ENCODE results near the gene RNF220.

Gene RNF220

DNA sequence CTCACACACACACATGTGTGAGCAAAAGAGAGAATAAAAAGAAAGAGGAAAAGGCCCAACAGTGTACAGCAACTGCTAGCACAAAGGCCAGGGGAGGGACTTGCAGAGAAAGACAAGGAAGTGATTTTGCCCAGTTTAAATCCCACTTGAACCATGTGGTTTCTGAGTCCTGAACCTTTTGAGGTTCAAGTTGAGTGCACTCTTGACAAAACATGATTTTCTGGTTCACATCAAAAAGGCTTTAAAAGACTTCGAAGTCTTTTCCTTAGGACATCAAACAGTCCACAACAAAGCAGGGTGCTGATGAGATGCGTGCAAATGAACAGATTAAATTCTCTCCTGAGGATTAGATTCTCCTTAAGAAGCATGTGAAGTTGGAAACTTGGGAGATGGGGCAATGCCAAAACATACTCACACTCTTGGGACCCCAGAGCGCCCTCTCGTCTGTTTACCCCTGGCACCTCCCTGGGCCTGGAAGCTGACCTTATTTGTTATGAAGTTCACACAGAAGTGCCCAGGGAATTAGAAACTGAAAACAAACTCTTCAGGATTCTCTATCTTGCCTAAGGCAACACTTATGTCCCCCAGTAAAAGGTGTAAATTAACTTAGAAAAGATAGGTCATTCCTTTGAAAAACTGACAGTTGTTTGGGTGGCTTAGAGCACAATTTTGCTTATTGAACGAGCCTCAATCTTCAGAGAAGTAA lies 31.5 kb downstream of the RNF220 start:
- no peak for DNase-seq

DNA sequence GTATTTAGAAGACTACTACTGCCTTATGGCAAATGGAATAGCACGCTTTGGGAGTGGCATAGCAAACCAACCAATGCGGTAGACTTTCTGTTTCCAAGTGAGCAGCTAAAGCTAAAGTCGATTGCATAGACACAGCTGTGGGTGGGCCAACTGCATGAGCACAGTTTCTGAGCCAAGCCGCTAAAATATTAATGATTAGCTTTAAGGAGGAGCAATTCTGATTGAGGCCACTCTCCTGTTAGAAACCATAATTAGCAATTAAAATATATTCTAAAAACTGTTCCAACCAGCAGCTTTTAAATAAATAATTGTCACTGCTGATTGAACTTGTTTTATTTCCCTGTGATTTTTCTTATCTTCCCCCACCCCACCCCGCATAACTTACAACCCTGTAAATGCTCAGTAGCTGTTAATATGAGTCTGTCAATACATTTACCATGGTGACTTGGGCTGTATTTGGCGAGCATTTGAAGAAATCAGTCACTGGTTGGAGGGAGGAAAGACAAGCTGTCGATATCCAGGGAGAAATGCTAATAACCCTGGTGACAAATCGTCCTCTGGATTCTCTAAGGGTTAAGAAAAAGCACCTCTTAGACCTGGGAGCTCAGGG lies 32.2 kb downstream of the RNF220 start:
- no peak for DNase-seq

DNA sequence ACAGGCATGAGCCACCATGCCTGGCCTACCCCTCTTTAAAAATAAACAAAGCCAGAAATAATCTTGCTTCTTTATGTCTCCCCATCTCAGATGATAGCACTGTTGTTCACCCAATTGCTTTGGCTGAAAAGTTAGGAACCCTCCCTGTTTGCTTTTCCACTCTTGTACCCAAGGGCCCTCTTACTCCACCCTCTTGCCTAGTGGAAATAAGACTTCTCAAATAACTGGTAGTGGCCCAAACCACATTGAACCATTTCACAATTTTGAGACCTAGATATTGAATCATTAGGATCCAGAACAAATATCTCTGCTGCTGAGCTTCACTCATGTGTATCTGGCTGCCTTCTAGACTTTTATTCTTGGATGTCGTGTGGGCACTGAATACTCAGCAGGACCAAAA lies 37.7 kb downstream of the RNF220 start:
- DNase-seq = no peak

DNA sequence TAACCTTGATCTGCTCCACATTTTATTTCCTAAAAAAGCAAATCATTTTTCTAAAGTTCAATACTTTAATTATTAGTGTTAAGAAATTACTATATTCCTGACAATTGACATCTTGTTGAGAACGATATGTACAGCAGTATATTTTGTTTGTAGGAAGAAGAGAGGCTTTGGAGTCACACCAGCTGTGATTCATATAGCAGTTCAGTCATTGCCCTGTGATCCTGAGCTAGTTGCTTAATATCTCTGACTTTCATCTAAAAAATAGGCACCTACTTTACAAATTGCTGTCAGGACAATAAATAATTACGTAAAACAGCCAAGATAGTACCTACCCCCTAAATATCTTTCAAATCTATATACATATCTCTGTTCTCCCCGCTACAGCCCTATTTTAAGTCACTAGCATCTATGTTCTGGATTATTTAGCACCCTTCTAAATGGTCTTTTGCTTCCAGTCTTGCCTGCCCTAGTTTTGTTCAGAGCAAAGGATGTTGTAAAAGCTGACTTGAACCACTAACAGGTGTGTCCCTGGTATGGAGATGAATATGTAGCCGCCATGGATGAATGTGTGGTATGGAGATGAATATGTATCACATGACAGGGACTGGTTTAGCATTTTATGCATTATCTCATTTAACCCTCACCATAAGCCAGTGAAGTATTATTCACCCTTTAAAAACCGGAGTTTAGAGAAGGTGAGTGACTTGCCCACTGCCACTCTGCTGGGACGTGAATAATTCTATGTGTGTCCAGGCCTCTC lies 42.2 kb downstream of the RNF220 start:
- no peak for DNase-seq

DNA sequence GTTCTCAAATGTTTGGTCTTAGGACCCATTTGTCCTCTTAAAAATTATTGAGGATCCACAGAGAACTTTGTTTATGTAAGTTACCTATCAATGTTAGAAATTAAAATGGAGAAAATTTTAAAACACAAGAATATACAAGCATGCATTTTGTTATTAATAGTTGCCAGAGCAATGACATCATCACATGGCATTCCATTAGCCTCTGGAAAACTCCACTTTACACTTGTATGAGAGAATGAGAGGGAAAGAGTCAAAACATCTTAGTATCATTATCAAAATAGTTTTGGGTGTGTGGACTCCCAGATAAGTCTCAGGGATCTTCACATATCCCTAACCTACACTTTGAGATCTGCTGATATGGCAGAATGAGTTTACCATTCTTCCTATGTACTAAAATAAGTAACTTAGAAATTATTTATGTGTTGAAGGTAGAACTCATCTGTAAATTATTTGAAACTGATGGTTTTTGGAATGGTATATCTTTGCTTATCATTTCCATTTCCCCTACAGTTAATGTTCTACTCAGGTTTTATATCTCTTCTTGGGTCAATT lies 48.8 kb downstream of the RNF220 start:
- no peak for DNase-seq

- DNase-seq = no peak
Observed at GRCh38 chr1:44454704-44455103, 49.6 kb downstream of the RNF220 start.

GRCh38 chr1:44460107-44460882 lies 55.2 kb downstream of the RNF220 start:
- no peak for DNase-seq

GRCh38 chr1:44464361-44464760 lies 59.3 kb downstream of the RNF220 start:
- no peak for DNase-seq

DNA sequence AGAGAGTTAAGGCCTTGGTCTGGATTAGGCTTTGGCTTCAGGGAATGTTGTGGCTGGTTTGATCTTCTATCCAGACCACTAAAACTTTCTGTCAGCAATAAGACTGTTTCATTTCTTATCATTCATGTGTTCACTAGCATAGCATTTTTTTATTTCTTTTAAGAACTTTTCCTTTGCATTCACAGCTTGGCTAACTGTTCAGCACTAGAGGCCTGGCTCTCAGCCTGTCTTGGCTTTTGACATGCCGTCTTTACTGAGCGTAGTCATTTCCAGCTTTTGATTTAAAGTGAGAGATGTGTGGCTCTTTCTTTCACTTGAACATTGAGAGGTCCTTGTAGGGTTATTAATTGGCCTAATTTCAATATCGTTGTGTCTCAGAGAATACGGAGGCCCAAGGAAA lies 62.5 kb downstream of the RNF220 start:
- no peak for DNase-seq

DNA sequence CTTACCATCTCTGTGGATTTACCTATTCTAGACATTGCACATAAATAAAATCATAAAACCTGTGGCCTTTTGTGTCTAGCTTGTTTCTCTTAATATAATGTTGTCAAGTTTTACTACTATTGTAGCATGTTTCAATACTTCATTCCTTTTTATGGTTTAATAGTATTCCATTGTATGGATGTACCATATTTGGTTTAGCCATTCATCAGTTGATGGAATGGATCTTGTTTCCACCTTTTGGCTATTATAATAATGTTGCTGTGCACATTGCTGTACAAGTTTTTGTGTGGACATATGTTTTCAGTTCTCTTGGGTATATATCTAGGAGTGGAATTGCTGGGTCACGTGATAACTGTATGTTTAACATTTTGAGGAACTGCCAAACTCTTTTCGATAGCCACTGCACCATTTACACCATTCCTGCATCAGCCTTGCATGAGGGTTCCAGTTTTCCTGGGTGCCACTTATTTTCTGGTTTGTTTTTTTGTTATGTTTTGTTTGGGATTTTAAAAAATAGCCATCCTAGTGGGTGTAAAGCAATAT lies 66.9 kb downstream of the RNF220 start:
- DNase-seq = no peak

GRCh38 chr1:44472620-44473525 lies 67.8 kb downstream of the RNF220 start:
- no peak for DNase-seq

DNA sequence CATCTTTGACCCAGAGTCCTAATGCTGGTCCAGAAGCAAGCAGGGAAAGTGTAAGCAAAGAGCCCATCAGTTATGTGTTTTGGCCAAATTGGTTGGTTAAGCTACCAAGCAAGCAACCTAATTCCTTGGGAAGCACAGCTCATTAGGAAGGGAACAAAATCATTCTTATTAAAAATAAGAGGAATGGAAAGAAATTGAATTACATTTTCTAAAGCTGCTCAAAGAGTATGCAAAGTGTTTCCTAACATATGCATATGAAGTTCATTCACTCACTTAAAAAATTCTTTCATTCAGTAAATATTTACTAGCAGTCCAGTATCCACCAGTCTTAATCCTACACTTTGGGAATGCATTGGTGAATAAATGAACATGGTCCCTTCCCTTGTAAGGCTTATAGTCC lies 71.8 kb downstream of the RNF220 start:
- no peak for DNase-seq

GRCh38 chr1:44481701-44482100 lies 76.6 kb downstream of the RNF220 start:
- no peak for DNase-seq

DNA sequence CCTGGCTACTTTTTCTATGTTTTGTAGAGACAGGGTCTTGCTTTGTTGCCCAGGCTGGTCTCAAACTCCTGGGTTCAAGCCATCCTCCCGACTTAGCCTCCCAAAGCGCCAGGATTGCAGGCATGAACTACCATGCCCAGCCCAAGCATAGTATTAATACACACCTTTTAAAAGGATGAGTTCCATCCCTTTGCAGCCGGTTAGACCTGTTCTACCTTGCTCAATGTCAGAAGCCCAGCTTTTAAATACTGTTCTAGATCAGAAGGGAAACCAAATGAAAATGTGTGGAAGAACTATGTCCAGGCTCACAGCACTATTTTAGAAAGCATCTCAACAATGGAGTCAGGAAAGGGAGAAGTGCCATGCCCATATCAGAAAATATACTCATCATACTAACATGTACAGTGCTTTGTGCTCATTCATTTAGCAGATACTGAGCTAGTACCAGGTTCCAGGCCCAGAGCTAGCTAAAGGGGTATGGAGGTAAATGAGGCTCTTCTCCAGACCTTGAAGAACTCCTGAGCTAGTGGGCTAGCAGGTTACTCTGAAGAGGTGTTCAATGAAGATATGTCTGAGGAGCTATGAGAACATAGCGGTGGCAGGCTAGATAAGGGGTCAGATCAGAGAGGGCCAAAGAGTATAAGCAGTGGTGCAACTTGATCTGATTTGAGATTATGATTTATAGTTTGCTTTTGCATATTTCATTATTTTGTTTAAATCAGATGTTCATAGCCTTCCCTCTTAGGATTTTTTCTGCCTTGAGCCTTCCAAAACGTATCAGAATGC lies 78.2 kb downstream of the RNF220 start:
- no peak for DNase-seq

GRCh38 chr1:44484155-44484688 lies 79.2 kb downstream of the RNF220 start:
- no peak for DNase-seq

DNA sequence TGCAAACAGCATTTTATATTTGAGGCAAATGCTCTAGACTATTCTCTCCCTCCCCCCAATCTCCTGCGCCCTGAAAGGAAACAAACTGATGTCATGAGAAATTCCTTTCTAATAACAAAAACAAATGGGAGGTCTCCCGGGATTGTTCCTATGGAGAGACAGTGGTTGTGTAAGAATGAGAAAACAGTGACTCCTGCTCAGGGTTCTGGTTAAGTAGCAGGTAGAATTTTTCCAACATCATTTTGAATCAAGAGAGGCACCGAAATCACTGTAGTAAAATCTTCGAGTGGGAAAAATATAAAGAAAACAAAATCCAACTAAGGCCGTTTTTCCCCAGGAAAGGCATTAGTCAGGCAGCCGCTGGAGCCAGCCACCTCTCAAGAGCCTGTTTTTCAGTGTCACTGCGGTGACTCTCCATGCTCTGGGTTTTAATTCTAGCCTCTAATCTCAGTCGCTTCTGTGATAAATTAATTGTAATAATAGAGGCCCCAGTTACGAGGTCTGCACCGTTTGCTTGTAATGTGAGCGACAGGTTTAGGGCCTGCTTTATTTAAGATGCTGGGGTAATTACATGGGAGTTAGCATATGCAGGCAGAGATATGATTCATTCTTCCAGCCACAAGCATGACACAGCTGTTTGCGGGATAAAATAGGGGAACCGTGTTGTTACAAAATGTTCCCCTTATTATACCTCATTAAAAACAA lies 80.3 kb downstream of the RNF220 start:
- DNase-seq = no peak

- no peak for DNase-seq
Observed at GRCh38 chr1:44485934-44486460, 80.9 kb downstream of the RNF220 start.

GRCh38 chr1:44489481-44489880 lies 84.4 kb downstream of the RNF220 start:
- no peak for DNase-seq

DNA sequence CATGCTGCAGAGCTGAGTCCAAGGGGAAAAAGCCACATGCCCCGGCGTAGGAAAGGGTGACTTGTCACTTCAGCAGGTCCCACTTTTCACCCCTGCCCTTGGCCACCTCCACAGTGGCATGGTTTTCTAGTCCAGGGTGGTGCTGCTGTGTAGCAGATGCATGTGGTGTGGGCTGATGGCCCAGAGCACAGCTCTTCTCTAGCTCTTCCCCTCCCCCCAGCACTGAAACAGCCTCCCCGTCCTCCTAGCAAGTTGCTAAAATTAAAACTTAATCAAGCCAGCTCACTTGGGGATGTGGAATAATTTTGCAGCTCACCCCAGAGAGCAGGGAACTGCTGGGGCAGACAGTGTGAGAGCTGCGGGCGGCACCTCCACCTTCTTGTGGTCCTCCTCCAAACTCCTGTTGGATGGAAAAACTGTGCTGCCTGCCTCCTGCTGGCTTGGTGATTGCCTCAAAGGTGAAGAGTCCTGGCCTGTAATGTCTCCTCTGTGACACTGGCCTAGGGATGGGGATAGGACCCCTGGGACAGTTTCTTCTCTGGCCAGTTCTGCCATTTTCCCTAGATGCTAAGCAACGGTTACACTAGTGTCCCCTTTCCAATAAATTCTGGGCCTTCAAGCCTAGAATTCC lies 91.6 kb downstream of the RNF220 start:
- DNase-seq = no peak

Data from NCI-H187 treated with DMSO at 0.1 percent for 48 hours (cell line).